Inflammatory macrophage treated with lipopolysaccharide for 1 hour (primary cell): ENCODE data around the gene CIAPIN1.
"Not testable (repeated sequence)": the region's sequence is repeated elsewhere in the genome, so short reads cannot be mapped to it uniquely, and the experiment has no call there.

Experiments
- DNase-seq, 2 donors: peaks; one replicate each; pipeline ENCODE4 v3.0.0-alpha.2; 2020 to 2022

CIAPIN1 gene

DNA sequence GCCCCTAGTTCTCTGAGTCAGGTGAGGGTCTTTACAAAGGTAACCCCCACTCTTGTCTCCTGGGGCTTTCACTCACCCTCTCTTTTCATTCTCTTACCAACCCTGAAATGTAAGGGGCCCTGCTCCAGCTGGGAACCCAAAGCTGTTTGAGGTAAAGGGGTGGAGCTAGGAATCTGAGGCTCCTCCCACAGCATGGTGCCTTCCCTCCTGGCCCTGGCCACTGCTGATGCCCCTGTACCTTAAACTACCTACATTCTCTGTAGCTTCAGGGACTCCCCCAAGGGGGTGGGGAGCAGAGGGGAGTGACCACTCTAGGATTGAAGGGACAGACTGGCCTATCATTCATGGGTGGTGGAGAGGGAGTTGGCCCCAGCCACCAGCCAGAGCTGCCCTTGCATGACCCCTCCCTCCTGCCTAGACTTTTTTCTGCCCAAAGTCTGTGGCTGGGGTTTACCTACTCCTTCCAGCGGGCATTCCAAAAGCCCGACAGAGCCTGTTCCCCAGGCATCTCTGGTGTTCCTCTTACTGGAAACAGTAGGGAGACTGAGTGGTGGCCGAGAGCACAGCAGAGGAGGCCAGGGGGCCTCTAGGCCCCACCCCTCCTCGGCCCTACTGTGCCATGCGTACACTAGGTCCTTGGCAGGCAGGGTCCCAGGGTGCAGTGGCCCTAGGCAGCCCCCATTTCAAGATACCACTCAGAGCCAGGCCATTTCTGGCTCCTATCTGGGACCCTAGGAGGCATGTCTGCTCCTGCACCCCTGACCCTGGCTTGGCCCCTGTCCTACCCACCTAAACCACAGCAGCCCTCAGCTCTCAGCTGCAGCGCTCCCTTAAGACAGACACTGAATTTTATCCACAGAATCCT, 29.6 kb upstream of the CIAPIN1 start:
- DNase-seq: no peak

DNA sequence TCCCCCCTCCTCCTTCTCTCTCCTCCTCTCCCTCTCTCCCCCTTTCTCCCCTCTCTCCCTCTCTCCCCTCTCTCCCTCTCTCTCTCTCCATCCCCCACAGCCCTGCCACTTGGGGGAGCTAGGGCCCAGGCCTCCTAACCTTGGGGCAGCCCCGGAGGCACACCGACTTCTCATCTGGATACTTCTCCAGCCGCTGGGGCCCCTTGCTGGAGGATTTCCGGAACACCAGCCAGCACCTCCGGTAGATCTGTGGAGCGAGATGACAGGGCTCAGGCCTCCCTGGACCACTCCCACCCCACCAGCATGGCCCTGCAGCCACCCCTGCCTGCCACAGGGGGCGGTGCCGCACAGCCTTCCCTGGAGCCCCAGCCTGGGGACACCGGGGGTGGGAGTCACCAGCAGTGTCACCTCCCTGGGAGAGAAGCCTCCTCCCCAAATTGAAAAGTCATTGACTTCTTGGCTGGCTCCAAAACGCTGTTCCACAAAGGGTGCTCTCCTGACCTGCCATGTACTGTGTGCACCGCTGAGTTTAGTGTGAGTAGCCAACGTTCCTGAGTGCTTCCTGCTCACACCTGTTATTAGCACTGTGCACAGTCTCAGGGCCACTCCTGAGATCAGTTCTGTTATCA, 28.6 kb upstream of the CIAPIN1 start:
- DNase-seq: peak in 1 of 2 donors; percentile 47

DNA sequence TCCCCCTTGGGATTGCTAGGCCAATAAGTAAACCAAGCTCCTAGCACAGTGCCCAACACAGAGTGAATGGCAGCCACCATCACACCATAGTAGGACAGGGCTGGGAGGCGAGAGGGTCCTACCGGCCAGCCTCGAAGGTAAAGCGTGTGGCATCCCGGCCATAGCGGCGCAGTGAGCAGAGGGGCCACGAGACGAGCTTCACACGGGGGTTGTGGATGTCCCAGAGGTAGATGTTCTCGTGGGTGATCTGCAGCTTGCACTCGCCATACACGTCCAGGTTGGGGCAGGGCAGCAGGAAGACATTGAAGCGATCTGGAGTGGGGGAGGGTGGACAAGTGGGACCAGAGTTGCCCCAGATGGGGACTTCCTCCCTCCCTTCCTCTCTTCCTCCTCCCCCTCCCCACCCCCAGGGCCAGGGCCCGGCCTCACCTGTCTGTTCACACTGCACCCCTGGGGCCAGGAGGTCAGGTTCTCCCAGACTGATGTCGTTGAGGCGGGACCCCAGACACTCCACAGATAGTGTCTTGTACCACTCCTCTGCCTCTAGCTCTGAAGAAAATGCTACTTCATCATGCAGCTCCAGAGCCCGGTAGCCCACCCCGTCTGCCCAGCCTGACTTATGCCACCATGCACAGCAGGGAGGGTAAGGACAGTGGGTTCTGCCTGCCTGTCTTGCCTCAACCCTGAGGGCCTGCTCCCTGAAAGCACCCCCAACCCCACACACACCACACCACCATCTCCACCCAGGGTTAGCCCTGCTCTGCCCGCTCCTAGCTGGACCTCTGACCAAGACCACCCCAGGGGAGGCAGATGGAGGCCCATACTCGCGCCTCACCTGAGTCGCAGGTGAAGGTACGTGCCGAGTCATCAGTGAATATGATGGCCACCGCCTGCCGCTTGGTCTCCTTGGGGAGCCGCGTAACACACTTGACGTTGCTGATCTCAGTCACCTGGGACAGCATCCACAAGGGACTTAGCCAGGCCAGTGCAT, 27.8 kb upstream of the CIAPIN1 start:
- no peak for DNase-seq

DNA sequence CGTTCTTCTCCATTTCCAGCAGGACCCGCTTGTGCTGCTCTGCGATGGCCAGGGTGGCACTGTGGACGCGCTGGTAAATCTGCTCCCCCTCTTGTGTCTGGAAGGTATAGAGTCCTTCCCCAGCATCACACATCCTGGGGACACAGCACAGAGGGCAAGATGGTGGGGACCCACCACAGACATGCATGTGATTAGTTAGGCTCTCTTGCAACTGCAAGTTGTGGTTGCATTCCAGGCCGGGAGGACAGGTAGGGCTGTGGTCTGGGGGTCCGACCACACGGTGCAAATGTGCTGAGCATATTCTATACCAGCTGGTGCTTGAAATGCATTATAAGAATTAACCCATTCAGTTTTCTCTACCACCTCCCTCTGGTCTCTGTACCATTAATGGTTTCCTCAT, 26.7 kb upstream of the CIAPIN1 start:
- DNase-seq: no peak

DNA sequence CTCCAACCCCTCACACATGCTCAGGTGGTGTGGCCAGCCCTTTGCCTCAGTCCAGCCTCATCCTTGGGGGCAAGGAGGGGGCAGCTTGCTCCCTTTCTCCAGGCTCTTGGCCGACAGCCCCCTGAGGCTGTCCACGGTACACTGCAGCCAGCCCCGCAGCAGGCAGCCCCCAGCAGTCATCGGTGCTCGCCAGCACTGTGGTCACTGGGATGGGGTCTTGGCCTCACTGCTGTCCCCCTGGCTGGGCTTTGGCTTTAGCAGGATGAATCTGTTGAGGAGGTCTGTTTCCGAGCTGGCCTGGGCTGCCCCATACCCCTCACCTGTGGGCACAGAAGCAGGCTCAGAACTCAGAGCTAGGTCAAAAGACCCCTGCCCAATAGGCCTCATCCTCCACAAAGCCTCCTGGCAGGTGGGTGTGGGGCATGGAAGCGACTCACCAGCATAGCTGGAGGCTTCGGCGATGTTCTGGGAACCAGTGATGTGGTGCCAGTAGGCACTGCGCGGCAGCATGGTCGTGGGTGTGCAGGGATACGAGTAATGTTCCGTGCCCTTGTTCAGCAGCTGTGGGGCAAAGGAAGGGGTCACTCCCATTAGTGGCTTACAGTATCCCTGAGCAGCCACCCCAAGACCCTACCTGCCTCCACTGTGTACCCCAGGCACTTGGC, 26.1 kb upstream of the CIAPIN1 start:
- no peak for DNase-seq

DNA sequence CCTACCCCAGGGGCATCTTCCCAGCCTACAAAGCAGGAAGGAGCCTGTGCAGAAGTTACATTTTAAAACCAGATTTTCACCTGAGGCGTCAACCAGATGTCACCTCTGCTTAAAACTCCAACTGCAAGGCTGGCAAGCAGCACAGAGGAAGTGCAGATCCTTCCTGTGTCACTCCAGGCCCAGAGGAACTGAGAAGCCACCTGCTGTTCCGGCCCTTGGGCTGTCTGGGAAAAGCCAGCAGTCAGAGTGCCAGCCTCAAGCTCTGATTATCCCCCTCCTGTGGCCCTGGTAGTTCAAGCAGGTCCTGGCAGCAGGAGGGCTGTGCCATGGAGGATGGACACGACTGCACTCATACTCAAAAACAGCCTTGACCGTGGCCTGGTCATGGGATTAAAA, 25.5 kb upstream of the CIAPIN1 start:
- DNase-seq: no peak

DNA sequence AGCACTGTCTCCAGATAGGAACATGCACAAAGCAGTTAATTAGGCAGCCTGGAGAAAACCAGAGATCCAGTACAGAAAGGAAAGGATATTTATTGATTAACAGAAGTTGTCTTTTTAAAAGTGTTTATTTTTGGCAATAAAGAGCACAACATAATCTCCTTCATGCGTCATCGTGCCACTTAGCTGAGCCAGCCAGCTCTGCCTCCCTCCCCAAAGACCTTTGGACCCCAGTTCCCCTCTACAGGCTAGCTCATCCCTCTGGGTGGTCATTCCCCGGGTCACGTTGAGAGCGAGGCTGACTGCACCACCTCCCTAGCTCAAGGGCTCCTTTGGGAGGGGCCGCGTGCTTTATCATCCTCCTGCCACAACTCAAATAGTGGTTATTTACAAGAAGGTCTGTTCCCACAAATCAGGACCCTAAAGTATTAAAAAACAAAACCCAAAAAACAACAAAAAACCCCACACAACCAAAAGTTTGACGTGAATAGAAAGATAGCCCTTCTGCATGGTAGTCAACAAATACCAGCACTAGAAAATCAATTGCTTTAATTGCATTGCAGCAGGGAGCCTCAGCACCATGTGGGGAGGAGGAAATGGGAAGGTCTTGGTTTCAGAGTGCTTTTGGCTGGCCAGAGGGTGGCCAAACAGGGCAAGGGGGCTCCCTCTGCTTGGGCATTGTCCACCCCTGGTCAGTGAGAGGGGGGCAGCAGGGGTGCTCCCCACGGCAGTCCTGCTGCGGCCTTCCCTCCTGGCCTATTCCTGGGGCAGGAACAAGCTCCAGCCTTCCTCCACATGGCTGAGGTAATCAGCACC, 24.9 kb upstream of the CIAPIN1 start:
- DNase-seq: no peak

DNA sequence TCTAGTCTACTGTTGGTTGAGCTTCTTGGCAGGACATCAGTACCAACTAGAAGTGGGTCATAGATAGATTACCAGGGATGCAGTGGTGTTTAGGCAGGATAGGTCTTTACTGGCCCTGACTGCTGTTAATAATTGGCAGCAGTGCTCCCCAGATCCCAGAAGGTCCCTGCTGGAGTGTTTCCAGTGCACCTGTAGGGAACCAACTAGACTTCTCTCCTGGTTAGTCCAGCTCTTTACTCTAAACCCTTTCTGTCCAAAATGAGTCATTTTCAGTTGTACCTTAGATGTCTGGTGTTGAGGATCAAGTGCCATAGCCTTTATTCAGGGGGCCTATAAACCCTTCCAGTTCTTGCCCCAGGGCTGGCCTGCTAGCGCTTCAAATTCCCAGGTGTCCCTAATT, 24.0 kb upstream of the CIAPIN1 start:
- no peak for DNase-seq

DNA sequence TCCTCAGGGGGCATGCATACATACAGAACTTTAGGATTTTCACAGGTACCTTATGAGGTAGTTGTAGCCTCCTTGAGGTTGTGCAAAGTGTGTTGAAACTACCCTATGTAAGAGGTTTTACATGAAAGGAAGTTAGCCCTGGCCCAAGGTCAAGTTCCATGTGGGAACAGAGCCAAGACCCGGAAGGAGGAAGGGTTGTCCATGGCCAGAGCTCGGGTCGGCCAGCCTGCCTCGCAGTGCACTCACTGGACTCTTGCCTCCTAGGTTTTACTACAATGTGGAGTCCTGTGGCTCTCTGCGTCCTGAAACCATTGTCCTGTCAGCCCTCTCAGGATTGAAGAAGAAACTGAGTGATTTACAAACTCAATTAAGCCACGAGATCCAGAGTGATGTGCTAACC, 23.5 kb upstream of the CIAPIN1 start:
- peak; percentile 9 to 25 for DNase-seq

DNA sequence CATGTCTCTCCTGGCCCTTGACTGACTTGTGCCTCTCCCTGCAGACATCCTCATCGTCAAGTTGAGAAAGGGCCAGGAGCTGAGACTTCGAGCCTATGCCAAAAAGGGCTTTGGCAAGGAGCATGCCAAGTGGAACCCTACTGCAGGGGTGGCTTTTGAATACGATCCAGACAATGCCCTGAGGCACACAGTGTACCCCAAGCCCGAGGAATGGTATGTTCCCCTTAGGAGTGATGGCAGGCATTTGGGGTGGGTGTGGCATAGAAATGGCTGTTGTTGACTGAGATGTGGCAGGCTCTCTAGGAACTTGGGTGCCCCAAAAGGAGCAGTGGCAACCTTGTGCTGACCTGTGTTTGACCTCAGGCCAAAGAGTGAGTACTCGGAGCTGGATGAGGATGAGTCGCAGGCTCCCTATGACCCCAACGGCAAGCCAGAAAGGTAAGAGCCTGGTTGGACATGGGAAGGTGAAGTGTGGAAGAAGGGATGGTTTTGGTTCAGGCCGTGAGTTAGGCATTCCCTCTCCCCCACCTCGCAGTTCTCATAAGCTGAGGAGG, 22.8 kb upstream of the CIAPIN1 start:
- no peak for DNase-seq

DNA sequence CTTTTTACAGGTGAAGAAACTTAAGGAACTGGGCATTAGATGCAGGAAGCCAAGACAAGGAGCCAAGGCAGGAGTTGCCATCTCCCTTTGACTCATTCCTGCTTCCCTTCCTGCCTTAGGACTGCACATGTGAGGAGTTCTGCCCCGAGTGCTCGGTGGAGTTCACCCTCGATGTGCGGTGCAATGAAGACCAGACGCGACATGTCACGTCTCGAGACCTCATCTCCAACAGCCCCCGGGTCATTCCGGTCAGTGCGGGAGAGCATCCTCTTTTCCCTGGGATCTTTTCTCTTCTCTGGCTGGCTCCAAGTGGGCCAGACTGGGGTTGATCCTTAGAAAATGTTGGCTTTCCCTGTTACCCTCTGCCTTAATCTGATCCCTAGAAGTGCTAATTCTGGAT, 21.9 kb upstream of the CIAPIN1 start:
- no peak for DNase-seq

DNA sequence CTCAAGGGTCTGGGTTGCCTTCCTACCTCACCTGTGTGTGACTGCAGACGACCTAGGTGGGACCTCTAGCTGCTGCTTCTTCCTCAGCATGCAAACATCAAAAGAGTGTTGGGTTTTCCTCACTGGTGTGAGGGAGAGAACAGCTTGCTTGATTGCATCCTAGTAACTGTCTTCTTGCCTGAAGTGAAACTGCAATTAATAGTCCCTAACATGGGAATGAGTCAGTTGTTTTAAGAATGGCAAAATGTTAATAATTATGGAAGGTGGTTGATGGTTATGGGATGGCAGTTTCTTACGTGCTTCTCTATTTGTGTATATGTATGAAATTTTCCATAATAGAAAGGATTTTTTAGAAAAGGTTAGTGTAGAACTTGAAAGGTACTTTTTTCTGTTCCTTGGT, 21.2 kb upstream of the CIAPIN1 start:
- no peak for DNase-seq

DNA sequence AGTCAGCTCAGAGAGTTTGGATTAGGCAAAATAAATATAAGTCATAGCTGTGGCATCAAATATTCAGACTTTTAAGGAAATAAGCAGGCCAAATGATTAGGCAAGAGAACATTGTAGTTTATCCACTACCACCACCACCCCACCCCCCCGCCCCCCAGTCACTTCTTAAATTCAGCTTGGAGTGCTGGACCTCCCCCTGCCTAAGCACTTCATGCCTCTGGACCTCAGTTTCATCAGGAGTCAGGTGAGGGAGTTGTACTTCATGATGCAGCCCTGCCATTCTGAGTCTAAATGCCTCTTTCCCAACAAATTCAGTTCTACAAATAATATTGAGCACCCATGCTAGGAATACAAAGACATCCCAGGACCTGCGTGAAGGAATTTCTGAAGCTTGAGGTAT, 17.3 kb upstream of the CIAPIN1 start:
- no peak for DNase-seq

DNA sequence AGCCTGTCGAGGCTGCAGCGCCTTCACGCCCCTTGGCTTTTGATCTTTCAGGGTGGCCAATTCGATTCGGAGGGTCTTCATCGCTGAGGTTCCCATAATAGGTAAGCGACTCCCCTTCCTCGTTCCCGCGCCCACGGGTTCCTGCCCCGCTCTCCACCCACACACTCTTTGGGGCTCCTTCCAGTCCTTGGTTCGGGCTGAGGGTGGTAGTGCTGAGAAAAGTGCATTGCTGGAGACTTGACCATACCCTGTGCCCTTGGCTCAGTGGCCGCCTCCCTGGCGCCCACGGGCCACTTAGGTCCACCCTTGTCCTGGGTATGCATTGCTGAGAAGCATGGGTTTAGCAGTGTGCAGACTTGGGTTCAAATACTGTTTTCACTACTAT, 15.8 kb upstream of the CIAPIN1 start:
- peak in 1 of 2 donors; percentile 16 for DNase-seq

DNA sequence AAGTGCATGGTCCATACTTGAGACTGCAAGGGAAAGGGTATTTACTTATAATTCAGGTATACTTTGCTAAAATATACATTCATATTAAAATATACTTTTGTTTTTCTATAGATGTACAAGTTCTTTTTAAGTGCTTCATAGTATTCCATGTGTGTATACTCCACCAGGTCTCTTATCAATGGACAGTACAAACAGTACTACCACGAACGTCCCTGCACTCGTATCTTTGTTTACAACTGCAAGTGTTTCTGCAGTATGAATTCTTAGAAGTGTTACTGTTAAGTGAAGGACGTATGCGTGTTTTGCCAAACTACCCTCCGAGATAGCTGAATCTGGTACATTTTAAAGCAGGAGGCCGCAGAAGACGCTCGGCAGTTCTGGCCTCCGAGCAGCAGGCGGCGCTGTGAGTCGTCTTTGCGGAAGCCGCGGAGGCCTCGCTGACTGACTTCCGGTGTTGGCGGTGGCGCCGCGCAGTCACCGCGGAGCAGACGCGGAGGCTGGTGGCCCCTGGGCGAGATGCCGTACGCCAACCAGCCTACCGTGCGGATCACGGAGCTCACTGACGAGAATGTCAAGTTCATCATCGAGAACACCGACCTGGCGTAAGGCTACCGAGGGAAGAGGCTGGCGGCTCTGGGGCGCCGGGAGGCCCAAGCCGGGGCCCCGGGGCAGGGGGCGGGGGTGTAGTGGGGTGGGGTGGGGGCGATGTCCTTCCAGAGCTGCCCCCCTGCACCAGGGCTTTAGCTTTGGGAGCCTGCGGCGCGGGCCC, 15.2 kb upstream of the CIAPIN1 start, which contains the start of gene POLR2C:
TSS of gene POLR2C (plus strand) at position 471 of the 769 bp plus-strand sequence. CDS start at position 517, 46 bp downstream.
- DNase-seq: peak; percentile 75 to 95

DNA sequence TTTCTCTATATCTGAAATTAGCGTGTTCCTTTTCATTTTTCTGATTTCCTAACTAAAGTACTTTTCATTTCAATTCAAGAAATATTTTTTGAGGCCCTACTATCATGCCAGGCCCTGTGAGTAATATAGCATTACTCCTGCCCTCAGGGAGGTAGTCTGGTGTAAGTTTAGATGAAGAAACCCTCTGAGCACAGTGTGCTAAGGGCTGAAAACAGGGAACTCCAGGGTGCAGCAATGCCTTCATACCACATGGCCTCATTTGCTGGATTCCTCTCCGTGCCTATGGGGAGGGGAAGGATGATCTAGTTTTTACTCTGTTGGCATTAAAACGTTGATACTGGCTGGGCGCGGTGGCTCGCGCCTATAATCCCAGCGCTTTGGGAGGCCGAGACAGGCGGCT, 4.8 kb upstream of the CIAPIN1 start:
- peak; percentile 34 to 41 for DNase-seq

DNA sequence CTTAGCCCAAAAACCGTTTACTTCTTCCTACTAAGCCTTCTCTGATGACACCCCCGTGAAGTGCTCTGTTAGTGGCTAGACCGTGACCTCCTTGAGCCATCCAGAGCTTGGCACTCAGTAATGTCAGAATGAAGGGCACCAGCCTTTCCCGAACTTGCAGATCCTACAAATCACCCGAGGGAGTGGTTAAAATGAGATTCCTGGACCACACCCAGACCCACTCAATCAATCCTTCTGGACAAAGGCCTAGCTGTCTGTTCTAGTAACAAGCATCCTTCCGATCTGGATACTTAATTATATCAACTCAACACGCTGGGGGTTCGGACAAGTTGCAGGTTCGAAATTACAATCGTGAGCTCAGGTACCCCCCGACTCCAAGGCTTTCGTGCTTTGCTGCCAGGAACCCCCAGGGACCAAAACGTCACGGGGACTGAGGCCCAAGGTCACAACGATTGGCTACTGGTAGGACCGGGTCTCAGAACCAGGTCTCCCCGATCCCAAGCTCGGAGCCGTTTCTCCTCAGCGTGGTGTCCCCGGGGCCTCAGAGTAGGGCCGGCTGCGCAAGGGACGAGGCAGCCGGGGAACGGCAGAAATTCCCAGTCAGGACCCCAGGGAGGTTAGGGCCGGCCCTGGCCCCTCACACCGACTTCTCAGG, 527 bp downstream of the CIAPIN1 start:
- peak in 1 of 2 donors; percentile 25 for DNase-seq

DNA sequence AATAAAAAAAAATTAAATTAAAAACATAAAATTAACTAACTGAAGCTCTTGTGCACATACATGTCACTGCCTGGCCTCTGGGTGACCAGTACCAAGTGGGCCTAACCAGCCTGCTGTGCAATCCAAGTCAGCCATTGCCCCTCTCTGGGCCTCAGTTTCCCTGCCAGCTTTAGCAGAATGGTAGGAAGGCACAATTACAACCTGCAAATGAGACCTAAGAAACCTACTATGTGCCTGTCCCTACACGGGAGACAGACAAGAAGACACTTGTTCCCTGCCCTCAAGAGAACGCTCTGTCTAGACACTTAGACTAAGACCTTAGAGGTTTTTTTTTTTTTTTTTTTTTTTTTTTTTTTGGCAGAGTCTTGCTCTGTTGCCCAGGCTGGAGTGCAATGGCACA, 1.7 kb downstream of the CIAPIN1 start:
- DNase-seq: no peak

DNA sequence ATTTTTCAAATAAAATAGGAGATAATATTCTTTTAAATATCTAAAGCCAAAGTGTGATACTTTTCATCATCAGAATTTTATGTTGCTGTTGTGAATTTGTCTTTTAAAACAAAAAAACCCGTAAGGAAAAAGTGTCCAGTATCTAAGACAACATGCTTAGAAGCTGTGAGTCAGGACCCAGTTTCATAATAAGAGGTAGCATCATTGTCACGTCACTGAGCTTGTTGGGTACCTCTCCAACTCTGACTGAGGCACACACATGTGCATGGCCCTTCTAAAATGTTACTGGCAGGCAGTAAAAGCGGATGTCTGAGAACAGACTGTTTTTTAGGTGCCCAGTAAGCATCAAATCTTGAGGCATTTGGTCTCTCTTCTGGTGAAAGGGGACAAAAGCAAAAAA, 2.5 kb downstream of the CIAPIN1 start:
- no peak for DNase-seq

DNA sequence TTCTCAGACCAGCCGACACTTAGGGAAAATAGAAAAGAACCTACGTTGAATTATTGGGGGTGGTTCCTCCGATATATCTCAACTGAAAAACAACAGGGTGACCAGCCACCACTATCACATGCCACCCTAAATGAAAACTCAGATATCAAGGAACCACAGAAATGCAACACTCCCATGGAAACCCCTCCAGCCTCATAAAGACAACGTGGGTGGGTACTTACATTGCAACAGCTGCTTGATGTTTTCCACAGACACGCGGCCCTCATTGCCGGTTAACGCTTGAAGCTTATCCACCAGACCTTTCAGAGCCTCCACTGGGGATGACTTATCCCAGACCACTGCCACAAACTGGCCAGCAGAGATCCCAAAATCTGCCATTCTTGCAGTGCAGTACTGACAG, 6.6 kb downstream of the CIAPIN1 start:
- DNase-seq: not testable (repeated sequence)
